Measurements from ENCODE around the gene NFU1. TPM values are rescaled to one million over a fixed set of nuclear protein-coding genes. Genes with fewer than 3 reads are reported as not detected.

NFU1 gene
- total and polyA plus RNA-seq, 9 of the 15 experiments (the other 6 are each of a cell fraction or from before 2014, with no cell fraction given), result 33.3 to 61.8 (median 53.7) TPM

DNA sequence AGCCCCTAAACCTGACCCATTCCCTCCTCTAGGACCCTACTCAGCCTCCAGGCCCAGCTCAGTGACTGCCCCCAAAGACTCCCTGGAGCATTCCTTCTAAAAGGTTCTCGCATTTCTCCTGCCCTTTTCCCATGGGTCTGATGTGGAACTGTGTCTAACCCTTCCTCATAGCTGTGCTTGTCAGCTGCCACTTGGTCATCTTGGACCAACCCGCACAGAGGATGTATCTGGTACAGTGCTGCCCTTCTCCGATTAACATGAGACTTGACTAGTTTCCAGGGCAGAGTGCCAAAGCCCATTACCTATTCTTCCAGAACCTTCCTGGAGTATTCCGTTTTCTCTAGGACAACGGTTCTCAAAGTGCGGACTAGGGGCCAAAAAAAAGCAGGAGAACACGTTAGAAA lies 518 bp upstream of the NFU1 start (continued):
- TF ChIP-seq, protein P1, sequence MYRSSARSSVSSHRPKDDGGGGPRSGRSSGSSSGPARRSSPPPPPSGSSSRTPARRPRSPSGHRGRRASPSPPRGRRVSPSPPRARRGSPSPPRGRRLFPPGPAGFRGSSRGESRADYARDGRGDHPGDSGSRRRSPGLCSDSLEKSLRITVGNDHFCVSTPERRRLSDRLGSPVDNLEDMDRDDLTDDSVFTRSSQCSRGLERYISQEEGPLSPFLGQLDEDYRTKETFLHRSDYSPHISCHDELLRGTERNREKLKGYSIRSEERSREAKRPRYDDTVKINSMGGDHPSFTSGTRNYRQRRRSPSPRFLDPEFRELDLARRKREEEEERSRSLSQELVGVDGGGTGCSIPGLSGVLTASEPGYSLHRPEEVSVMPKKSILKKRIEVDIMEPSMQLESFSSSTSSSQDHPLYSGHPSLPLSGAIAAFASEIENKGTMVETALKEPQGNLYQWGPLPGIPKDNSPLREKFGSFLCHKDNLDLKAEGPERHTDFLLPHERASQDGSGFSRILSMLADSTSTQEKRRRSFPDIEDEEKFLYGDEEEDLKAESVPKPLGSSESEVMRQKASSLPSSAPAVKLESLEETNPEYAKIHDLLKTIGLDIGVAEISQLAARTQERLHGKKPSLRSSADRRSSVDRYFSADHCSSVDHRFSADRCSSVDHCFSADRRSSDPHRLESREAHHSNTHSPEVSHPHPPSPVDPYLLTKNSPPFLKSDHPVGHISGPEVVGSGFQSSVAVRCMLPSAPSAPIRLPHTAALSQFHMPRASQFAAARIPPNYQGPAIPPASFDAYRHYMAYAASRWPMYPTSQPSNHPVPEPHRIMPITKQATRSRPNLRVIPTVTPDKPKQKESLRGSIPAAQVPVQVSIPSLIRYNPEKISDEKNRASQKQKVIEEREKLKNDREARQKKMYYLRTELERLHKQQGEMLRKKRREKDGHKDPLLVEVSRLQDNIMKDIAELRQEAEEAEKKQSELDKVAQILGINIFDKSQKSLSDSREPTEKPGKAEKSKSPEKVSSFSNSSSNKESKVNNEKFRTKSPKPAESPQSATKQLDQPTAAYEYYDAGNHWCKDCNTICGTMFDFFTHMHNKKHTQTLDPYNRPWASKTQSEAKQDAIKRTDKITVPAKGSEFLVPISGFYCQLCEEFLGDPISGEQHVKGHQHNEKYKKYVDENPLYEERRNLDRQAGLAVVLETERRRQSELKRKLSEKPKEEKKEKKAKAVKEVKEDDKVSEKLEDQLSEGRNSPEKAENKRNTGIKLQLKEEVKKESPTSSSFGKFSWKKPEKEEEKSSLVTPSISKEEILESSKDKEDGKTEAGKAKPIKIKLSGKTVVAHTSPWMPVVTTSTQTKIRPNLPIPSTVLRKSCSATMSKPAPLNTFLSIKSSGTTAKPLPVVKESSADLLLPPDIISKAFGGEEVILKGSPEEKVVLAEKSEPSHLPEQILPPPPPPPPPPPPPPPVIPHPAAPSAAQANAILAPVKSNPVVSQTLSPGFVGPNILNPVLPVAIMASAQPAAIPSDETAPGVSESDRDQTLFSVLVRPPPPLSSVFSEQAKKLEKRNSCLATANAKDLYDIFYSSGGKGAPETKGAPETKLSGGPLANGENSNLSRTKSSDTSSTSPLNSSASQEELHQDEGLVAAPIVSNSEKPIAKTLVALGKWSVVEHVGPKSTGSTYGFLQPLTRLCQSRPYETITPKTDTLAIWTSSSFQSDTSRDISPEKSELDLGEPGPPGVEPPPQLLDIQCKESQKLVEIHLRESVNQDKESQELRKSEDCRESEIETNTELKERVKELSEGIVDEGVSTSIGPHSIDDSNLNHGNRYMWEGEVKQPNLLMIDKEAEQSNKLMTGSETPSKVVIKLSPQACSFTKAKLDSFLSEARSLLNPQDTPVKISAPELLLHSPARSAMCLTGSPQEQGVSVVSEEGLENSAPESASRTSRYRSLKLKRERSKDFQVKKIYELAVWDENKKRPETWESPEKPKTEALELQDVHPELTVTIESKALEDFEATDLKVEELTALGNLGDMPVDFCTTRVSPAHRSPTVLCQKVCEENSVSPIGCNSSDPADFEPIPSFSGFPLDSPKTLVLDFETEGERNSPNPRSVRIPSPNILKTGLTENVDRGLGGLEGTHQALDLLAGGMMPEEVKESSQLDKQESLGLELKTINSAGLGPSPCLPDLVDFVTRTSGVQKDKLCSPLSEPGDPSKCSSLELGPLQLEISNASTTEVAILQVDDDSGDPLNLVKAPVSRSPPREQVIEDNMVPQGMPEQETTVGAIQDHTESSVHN (IDR thresholded peaks at IDR 0.05; ENCODE audit: borderline replicate concordance in 1 of 2, low read depth in 1 of 2), result no peak
- TF ChIP-seq, protein P2, sequence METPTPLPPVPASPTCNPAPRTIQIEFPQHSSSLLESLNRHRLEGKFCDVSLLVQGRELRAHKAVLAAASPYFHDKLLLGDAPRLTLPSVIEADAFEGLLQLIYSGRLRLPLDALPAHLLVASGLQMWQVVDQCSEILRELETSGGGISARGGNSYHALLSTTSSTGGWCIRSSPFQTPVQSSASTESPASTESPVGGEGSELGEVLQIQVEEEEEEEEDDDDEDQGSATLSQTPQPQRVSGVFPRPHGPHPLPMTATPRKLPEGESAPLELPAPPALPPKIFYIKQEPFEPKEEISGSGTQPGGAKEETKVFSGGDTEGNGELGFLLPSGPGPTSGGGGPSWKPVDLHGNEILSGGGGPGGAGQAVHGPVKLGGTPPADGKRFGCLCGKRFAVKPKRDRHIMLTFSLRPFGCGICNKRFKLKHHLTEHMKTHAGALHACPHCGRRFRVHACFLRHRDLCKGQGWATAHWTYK (CRISPR knock-in tag; IDR thresholded peaks at IDR 0.05), result 0 out of 2 replicates have a peak, but pooled peaks have one; percentile 30
- no peak for TF ChIP-seq MXI1 (IDR thresholded peaks at IDR 0.05; ENCODE audit: low read depth, low read length)
- TF ChIP-seq ZNF224 (CRISPR knock-in tag; IDR thresholded peaks at IDR 0.05), result no peak
- no peak for TF ChIP-seq NUFIP1 (IDR thresholded peaks at IDR 0.05; ENCODE audit: partially characterized antibody)
- TF ChIP-seq, protein P3, sequence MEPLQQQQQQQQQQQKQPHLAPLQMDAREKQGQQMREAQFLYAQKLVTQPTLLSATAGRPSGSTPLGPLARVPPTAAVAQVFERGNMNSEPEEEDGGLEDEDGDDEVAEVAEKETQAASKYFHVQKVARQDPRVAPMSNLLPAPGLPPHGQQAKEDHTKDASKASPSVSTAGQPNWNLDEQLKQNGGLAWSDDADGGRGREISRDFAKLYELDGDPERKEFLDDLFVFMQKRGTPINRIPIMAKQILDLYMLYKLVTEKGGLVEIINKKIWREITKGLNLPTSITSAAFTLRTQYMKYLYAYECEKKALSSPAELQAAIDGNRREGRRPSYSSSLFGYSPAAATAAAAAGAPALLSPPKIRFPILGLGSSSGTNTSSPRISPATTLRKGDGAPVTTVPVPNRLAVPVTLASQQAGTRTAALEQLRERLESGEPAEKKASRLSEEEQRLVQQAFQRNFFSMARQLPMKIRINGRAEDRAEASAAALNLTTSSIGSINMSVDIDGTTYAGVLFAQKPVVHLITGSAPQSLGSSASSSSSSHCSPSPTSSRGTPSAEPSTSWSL (CRISPR knock-in tag; IDR thresholded peaks at IDR 0.05; ENCODE audit: borderline replicate concordance), result no peak
- TF ChIP-seq SRSF3 (IDR thresholded peaks at IDR 0.05; ENCODE audit: insufficient read depth, low read length), result no peak
- no peak for TF ChIP-seq SLC30A9 (CRISPR knock-in tag; IDR thresholded peaks at IDR 0.05)
- TF ChIP-seq ZNF766 (CRISPR knock-in tag; conservative IDR thresholded peaks at IDR 0.05), result 0 out of 2 replicates have a peak, but pooled peaks have one; percentile 6
- TF ChIP-seq, protein P4, sequence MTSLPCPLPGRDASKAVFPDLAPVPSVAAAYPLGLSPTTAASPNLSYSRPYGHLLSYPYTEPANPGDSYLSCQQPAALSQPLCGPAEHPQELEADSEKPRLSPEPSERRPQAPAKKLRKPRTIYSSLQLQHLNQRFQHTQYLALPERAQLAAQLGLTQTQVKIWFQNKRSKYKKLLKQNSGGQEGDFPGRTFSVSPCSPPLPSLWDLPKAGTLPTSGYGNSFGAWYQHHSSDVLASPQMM (CRISPR knock-in tag; IDR thresholded peaks at IDR 0.05), result no peak
- no peak for TF ChIP-seq POLR2A (conservative IDR thresholded peaks at IDR 0.05)
- no peak for TF ChIP-seq FOXP1 (CRISPR knock-in tag; IDR thresholded peaks at IDR 0.05)
- TF ChIP-seq NCOA2 (IDR thresholded peaks at IDR 0.05; ENCODE audit: partially characterized antibody in 2 of 2), result no peak
- TF ChIP-seq NCOA4 (IDR thresholded peaks at IDR 0.05; ENCODE audit: partially characterized antibody), result no peak
- TF ChIP-seq TFE3 (CRISPR knock-in tag; IDR thresholded peaks at IDR 0.05), result no peak
- no peak for TF ChIP-seq ZSCAN29 (IDR thresholded peaks at IDR 0.05)

Data from K562 (cell line).